DMS79 (cell line): ENCODE data around the gene SRPX2.
A peak's percentile ranks its signal among the peaks of the same experiment; 100 is the strongest.
"Not testable (repeated sequence)": the region's sequence is repeated elsewhere in the genome, so short reads cannot be mapped to it uniquely, and the experiment has no call there.

Experiments
- DNase-seq: peaks from one replicate; lab custom pipeline; 2025; lab: John Stamatoyannopoulos, UW

Gene SRPX2

DNA sequence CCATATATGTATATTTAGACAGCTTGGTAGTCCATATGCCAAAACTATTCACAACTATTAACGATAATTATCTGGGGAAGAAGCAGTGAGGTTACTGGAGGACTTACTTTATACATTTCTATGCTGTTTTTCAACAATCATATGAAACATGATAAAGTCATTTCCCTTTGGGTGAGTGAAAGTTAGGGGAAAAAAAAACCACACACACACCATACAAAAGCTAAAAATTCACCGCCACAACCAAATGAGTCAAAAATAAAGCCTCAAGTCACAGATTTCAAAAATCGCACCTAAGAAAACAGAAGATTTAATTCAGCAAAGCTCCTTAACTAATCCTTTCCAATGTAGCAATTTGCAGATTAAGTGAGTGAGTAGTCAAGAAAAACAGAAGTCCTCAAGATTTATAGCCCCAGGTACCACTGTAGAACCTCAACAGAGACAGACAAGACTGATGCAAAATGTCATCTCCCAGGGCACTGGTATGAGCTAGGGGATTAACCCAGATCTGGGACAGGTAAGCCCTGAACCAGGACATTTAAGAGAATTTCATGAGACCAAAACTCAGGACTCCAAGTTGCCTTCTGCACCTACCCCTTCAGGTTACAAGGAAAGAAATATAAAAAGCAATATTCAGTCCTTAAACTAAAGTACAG lies 52.8 kb downstream of the SRPX2 start:
- DNase-seq, result no peak

- DNase-seq, result no peak
These were observed 54.6 kb downstream of the SRPX2 start for GRCh38 chrX:100698551-100698950.

DNA sequence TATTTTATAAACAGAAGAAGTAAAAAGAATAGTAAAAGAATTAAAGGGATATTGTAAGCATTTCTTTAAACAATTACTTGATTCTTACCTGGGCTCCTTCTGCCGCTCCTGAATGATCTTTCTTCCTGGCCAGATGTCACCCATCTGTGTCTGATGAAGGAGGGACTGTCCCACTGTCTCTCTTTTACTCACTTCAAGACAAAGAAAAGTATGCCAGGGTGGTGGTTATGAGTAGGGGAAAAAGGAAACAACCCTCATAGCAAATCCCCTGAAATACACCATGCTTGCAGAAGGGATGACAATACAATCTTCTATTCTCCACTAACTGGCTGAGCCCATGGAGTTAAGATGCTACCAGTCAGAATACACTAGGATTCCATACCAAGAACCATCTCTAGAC lies 56.8 kb downstream of the SRPX2 start:
- DNase-seq, result no peak

DNA sequence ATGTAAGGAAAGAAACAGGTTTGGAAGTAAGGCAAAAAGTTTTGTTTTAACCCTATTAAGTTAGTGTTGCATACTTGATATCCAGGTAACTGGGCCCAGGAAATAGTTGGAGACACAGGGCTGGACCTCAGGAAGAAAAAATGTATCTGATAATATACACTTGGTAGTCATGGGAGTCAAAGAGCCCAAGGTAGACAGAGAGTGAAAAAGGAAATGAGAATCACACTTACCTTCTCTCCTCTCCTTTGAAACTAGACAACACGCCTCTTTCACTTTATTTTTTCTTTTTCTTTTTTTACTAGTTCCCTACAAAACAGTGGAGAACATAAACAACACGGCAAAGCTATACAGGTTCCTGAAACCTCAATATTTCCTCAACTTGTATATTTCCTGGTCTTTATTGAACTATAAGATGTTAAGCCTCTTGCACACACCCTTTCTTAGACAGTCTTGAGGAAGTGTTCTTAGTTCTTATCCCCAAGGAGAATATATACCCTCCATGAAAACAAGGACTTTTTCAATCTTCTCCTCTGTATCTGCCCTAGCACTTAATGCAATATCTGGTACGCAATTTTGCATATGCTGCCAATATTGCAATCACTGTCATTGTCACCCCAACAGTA lies 60.7 kb downstream of the SRPX2 start:
- no peak for DNase-seq

DNA sequence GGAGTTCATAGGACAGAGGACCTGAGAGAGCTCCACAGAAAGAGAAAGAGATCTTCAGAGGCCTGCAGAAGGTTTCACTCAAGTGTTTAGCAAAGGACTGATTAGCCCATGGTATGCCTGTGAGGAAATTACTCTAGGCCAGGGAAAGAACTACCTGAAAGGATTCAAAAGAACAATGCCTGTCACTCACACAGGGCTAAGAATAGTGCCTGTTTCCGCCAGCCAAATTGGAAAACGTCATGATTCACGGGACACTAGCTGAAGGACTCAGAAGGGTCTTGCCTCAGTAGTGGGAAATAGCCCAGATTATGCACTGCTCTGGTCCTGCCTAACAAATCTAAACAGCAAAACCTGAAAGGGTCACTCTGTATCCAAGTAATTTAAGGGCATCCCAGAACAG lies 66.8 kb downstream of the SRPX2 start:
- no peak for DNase-seq

DNA sequence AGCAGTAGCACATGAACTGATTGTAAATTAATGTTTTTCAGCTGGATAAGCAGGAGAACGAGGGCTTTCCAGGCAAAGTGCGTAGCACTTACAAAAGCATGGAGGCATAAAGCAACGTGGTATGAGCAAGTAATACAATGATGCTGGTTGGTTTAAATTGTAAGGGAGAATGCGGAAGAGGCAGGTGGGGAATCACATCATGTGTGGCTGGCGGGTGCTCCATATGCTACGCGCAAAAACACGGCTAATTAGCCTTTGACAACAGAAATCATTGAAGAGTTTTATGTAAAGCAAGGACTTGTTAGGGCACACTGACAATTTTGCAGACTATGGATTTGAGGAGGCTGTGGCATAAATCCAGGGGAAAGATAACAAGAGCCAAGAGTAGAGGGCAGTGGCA lies 73.4 kb downstream of the SRPX2 start:
- peak; percentile 16 for DNase-seq

DNA sequence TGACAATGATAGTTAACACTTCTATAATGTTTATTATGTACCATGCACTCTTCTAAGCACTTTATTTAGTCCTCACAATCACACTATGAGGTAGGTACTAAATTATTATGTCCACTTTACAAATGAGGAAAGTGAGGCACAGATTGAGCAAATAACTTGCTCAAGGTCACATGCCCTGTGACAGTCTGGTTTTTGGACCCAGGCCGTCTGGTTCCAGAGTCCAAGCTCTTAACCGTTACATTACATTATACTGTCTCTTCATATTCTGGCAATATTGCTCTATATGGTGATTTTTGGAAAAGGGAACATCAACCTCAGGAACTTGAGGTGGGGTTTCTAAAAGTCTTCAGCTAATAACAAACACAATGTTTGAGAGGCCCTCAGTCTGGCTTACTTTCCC lies 75.1 kb downstream of the SRPX2 start:
- DNase-seq, result no peak

DNA sequence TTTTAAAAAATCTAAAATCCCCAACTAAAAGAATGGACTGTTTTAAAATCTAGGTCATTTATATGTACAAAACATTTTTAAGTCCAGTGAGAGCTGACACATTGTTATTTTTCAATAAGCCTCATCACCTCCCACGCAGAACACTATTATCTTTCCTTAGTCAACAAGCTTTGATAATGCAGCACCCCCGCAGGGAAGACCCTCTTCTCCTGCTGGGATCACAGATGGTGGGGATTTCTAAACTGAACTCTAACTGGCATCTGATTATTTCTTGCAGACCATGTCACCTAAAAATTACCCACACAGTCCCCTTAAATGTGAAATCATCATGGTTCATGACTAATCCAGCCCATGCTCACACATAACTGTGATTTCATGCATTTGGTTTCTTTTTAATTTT lies 76.3 kb downstream of the SRPX2 start:
- no peak for DNase-seq

GRCh38 chrX:100721328-100721727 lies 77.3 kb downstream of the SRPX2 start:
- DNase-seq, result no peak

GRCh38 chrX:100724006-100724405 lies 80.0 kb downstream of the SRPX2 start:
- DNase-seq, result not testable (repeated sequence)
